BLaER1 (cell line): ENCODE results near the gene HS6ST3.

Experiments used
- H3K27ac ChIP-seq: shearing (Covaris generic); formaldehyde crosslinking; 2 replicates; pipeline ENCODE4 v1.8.1; 2022
- H3K27me3 ChIP-seq: shearing (Covaris generic); formaldehyde crosslinking; 2 replicates; pipeline ENCODE4 v1.8.1; 2022
- H3K36me3 ChIP-seq: shearing (Covaris generic); formaldehyde crosslinking; 2 replicates; pipeline ENCODE4 v1.8.1; 2022
- H3K4me1 ChIP-seq: shearing (Covaris generic); formaldehyde crosslinking; 2 replicates; pipeline ENCODE4 v1.8.1; 2022
- H3K4me2 ChIP-seq: shearing (Covaris generic); formaldehyde crosslinking; 2 replicates; pipeline ENCODE4 v1.8.1; 2022
- H3K4me3 ChIP-seq: shearing (Covaris generic); formaldehyde crosslinking; 2 replicates; pipeline ENCODE4 v1.8.1; 2022
- H3K9ac ChIP-seq: shearing (Covaris generic); formaldehyde crosslinking; 2 replicates; pipeline ENCODE4 v1.8.1; 2022
- H3K9me3 ChIP-seq: shearing (Covaris generic); formaldehyde crosslinking; 2 replicates; pipeline ENCODE4 v1.8.1; 2022
- H4K20me1 ChIP-seq: shearing (Covaris generic); formaldehyde crosslinking; 2 replicates; pipeline ENCODE4 v1.8.1; 2022
- Cebpa-rat ChIP-seq: shearing (Covaris generic); IDR thresholded peaks from 2 replicates; pipeline ENCODE4 v1.8.1; 2022

The HS6ST3 gene

GRCh38 chr13:96726651-96727050, 636.7 kb downstream of the HS6ST3 start:
- no peaks in the 10 kb centered on the region for H3K27me3 ChIP-seq
- no peaks in the 10 kb centered on the region for H4K20me1 ChIP-seq
- H3K4me1 ChIP-seq, result no peaks in the 10 kb centered on the region
- no peak overlapping the region for H3K9ac ChIP-seq
- TF ChIP-seq Cebpa-rat, result no peak
- peaks cover 4% of the 10 kb centered on the region; the same call in 1 of the 2 replicates for H3K9me3 ChIP-seq
- no peak overlapping the region for H3K27ac ChIP-seq
- no peak overlapping the region for H3K4me2 ChIP-seq
- H3K36me3 ChIP-seq, result no peaks in the 10 kb centered on the region
- no peak overlapping the region for H3K4me3 ChIP-seq

- no peak overlapping the region for H3K9ac ChIP-seq
- H3K27me3 ChIP-seq, result no peaks in the 10 kb centered on the region
- peaks cover 4% of the 10 kb centered on the region; the same call in 1 of the 2 replicates for H3K9me3 ChIP-seq
- no peaks in the 10 kb centered on the region for H3K4me1 ChIP-seq
- H3K4me3 ChIP-seq, result no peak overlapping the region
- H3K4me2 ChIP-seq, result no peak overlapping the region
- H3K27ac ChIP-seq, result no peak overlapping the region
- TF ChIP-seq Cebpa-rat, result no peak
- H3K36me3 ChIP-seq, result no peaks in the 10 kb centered on the region
- no peaks in the 10 kb centered on the region for H4K20me1 ChIP-seq
These were observed 638.6 kb downstream of the HS6ST3 start for GRCh38 chr13:96728463-96728862.

GRCh38 chr13:96730676-96731075, 640.8 kb downstream of the HS6ST3 start:
- Histone ChIP-seq H3K36me3 (no peaks in the 10 kb centered on the region), H3K27ac (no peak overlapping the region), H3K4me3 (no peak overlapping the region), H3K9me3 (peaks cover 4% of the 10 kb centered on the region; the same call in 1 of the 2 replicates), H3K4me2 (no peak overlapping the region), H4K20me1 (no peaks in the 10 kb centered on the region), H3K4me1 (no peaks in the 10 kb centered on the region), H3K9ac (no peak overlapping the region), H3K27me3 (no peaks in the 10 kb centered on the region)
- TF ChIP-seq Cebpa-rat, result no peak

- H3K4me3 ChIP-seq, result no peak overlapping the region
- H3K4me2 ChIP-seq, result no peak overlapping the region
- H3K36me3 ChIP-seq, result no peaks in the 10 kb centered on the region
- no peaks in the 10 kb centered on the region for H4K20me1 ChIP-seq
- no peaks in the 10 kb centered on the region for H3K27me3 ChIP-seq
- H3K9ac ChIP-seq, result no peak overlapping the region
- H3K27ac ChIP-seq, result no peak overlapping the region
- no peak for TF ChIP-seq Cebpa-rat
- H3K9me3 ChIP-seq, result no peaks in the 10 kb centered on the region
- no peaks in the 10 kb centered on the region for H3K4me1 ChIP-seq
These were observed 644.6 kb downstream of the HS6ST3 start for GRCh38 chr13:96734499-96734898.

GRCh38 chr13:96741779-96742178, 651.9 kb downstream of the HS6ST3 start:
- H3K9ac ChIP-seq, result no peak overlapping the region
- H3K36me3 ChIP-seq, result no peaks in the 10 kb centered on the region
- no peaks in the 10 kb centered on the region for H3K4me1 ChIP-seq
- no peak overlapping the region for H3K27ac ChIP-seq
- H3K4me2 ChIP-seq, result no peak overlapping the region
- H3K27me3 ChIP-seq, result no peaks in the 10 kb centered on the region
- TF ChIP-seq Cebpa-rat, result no peak
- H3K9me3 ChIP-seq, result no peaks in the 10 kb centered on the region
- no peaks in the 10 kb centered on the region for H4K20me1 ChIP-seq
- no peak overlapping the region for H3K4me3 ChIP-seq

- Histone ChIP-seq H3K4me1 (no peaks in the 10 kb centered on the region), H4K20me1 (no peaks in the 10 kb centered on the region), H3K4me2 (no peak overlapping the region), H3K27ac (no peak overlapping the region), H3K27me3 (no peaks in the 10 kb centered on the region), H3K36me3 (no peaks in the 10 kb centered on the region), H3K9me3 (no peaks in the 10 kb centered on the region), H3K9ac (no peak overlapping the region), H3K4me3 (no peak overlapping the region)
- TF ChIP-seq Cebpa-rat, result no peak
These were observed 653.6 kb downstream of the HS6ST3 start for GRCh38 chr13:96743296-96744089.

GRCh38 chr13:96744367-96745331, 654.7 kb downstream of the HS6ST3 start:
- no peak overlapping the region for H3K27ac ChIP-seq
- H3K4me2 ChIP-seq, result no peak overlapping the region
- no peaks in the 10 kb centered on the region for H3K27me3 ChIP-seq
- no peaks in the 10 kb centered on the region for H3K4me1 ChIP-seq
- no peaks in the 10 kb centered on the region for H3K9me3 ChIP-seq
- H3K4me3 ChIP-seq, result no peak overlapping the region
- H3K36me3 ChIP-seq, result no peaks in the 10 kb centered on the region
- no peak overlapping the region for H3K9ac ChIP-seq
- H4K20me1 ChIP-seq, result no peaks in the 10 kb centered on the region
- no peak for TF ChIP-seq Cebpa-rat

- H3K4me1 ChIP-seq, result no peaks in the 10 kb centered on the region
- H3K27me3 ChIP-seq, result no peaks in the 10 kb centered on the region
- TF ChIP-seq Cebpa-rat, result no peak
- H3K9ac ChIP-seq, result no peak overlapping the region
- no peaks in the 10 kb centered on the region for H3K9me3 ChIP-seq
- no peaks in the 10 kb centered on the region for H3K36me3 ChIP-seq
- H3K4me2 ChIP-seq, result no peak overlapping the region
- no peak overlapping the region for H3K27ac ChIP-seq
- H4K20me1 ChIP-seq, result no peaks in the 10 kb centered on the region
- H3K4me3 ChIP-seq, result no peak overlapping the region
These were observed 657.0 kb downstream of the HS6ST3 start for GRCh38 chr13:96746886-96747285.

GRCh38 chr13:96749825-96750224, 659.9 kb downstream of the HS6ST3 start:
- H3K4me1 ChIP-seq, result no peaks in the 10 kb centered on the region
- H3K9ac ChIP-seq, result no peak overlapping the region
- no peak for TF ChIP-seq Cebpa-rat
- no peaks in the 10 kb centered on the region for H3K27me3 ChIP-seq
- H3K27ac ChIP-seq, result no peak overlapping the region
- no peaks in the 10 kb centered on the region for H4K20me1 ChIP-seq
- no peaks in the 10 kb centered on the region for H3K36me3 ChIP-seq
- H3K9me3 ChIP-seq, result no peaks in the 10 kb centered on the region
- no peak overlapping the region for H3K4me2 ChIP-seq
- H3K4me3 ChIP-seq, result no peak overlapping the region

- H3K4me1 ChIP-seq, result no peaks in the 10 kb centered on the region
- H3K36me3 ChIP-seq, result no peaks in the 10 kb centered on the region
- H3K27ac ChIP-seq, result no peak overlapping the region
- H4K20me1 ChIP-seq, result no peaks in the 10 kb centered on the region
- no peak for TF ChIP-seq Cebpa-rat
- no peaks in the 10 kb centered on the region for H3K27me3 ChIP-seq
- H3K4me2 ChIP-seq, result no peak overlapping the region
- H3K9me3 ChIP-seq, result no peaks in the 10 kb centered on the region
- H3K9ac ChIP-seq, result no peak overlapping the region
- H3K4me3 ChIP-seq, result no peak overlapping the region
These were observed 661.2 kb downstream of the HS6ST3 start for GRCh38 chr13:96751089-96751488.
